HG03575 (cell line): ENCODE results near the gene SLC3A2.

Source experiments
- ATAC-seq: cut with Tn5 transposase; IDR thresholded peaks from one replicate; pipeline ENCODE4 v1.9.1; 2021; ENCODE audit not compliant: unreplicated experiment, insufficient number of reproducible peaks, low FRiP score; ENCODE audit errors: extremely low read depth

The SLC3A2 gene

GRCh38 chr11:62875698-62876478 is 4.8 kb upstream of the SLC3A2 start:
- ATAC-seq, result no peak

GRCh38 chr11:62876712-62877111 is 4.0 kb upstream of the SLC3A2 start:
- no peak for ATAC-seq

DNA sequence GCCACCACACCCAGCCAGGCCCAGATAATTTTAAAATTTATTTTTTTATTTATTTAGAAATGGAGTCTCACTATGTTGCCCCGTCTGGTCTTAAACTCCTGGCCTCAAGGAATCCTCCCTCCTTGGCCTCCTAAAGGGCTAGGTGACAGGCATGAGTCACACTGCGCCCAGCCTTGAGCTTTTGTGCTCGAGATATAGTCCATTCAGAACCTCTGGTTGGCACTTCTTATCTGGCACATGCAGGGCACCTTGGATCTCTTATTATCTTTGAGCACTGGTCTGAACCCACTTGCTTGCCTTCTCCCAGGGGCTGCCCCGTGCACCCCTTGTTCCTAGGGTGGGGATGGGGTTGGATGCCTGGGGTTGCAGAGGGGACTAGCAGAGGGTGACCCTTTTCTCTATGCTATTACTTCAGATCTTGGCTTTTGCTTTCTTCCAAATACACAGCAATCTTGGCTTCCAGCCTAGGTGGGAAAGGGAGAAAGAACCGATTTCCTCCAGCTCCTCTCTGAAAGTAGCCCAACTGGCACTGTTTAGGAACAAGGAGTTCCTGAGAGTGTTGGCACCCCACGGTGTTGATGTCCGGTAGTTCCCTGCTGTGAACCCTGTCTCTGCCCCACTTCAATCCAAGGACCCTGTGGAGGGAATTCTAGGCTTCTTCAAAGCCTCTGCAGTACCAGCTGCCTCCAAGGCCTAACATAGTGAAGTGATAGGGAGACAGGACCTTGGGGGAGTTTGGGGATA is 1.3 kb upstream of the SLC3A2 start:
- ATAC-seq, result no peak

DNA sequence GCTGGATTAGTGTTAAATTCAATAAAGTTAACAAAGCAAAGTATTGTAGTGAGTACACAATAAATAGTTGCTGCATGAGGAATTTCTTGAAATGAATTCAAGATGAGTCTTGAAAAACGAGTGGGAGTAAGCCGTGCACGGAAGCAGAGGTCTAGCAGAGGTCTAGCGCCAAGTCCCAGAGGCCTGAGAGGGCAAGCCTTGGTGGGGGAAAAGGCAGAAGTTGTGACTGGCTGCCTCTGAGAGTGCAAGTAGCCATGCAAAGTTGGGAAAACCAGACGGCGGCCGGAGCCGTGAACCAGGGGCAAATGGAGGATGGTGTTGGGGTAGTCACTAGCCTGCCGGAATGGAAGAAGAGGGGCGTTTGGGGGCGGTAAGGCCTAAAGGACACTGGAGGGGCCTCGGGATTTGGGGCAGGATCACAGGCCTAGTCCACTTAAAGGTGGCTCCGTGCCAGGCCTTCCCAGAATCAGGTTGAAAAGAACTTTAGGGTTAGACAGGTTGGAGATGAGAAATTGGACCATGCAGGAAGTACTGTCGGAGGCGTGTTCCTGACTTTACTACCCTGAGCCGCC is 379 bp upstream of the SLC3A2 start:
- ATAC-seq, result no peak

GRCh38 chr11:62881579-62882430 is 1.1 kb downstream of the SLC3A2 start:
- no peak for ATAC-seq

DNA sequence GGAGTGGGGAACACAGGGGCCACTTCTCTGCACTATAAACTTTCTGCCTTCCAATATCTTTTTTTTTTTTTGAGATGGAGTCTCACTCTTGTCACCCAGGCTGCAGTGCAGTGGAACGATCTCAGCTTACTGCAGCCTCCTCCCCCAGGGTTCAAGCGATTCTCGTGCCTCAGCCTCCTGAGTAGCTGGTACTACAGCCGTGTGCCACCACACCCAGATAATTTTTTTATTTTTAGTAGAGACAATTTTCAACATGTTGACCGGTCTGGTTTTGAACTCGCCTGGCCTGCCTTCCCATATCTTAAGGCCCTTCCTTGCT is 1.7 kb downstream of the SLC3A2 start:
- ATAC-seq, result no peak

DNA sequence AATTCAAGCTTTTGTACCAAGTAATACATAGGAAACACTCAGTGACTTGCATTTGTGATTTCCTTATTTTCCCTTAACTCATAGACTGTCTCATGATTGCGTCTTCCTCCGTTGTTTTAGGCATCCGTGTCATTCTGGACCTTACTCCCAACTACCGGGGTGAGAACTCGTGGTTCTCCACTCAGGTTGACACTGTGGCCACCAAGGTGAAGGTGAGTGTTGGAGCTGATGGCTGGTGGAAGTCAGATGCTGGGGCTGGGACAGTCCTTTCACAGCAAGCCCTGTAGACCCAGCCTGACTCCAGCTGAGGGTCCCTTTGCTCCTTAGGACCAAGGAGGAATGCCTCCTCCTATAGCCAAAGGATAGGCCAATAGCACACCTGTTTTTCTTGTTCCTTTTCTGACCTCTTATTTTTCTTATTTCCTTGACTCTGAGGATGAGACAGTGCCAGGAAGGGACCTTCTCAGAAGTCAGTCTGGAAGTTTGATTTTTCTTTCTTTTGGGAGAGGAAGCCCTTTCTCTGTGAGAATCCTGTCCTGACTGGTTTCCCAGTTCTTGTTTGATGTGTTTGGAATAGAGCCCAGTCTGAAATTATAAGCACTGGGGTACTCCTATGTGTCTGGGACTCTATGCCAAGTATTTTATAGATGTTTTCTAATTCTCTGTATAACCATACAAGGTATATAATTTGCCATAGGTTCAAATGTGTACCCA is 2.2 kb downstream of the SLC3A2 start:
- ATAC-seq, result no peak

- no peak for ATAC-seq
Observed at GRCh38 chr11:62883673-62884072, 3.0 kb downstream of the SLC3A2 start.

- ATAC-seq, result no peak
Observed at GRCh38 chr11:62885137-62885750, 4.5 kb downstream of the SLC3A2 start.

- no peak for ATAC-seq
Observed at GRCh38 chr11:62888406-62888805, 7.7 kb downstream of the SLC3A2 start.

DNA sequence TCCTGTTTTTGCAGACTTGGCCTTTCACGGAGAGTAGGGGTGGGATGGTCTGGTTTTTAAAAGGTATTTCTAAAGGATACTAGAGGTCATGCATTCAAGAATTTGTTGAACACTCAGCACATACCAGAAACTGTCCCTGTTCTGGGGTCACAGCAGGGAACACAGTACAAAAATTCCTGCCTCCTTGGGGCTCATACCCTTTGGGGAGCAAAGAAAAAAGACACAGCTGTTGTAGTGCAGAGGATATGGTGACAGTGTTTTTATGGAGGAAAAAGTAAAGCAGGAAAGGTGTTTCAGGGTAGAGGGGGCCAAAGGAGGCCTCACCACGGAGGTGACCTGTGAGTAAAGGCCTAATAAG is 8.4 kb downstream of the SLC3A2 start:
- no peak for ATAC-seq

DNA sequence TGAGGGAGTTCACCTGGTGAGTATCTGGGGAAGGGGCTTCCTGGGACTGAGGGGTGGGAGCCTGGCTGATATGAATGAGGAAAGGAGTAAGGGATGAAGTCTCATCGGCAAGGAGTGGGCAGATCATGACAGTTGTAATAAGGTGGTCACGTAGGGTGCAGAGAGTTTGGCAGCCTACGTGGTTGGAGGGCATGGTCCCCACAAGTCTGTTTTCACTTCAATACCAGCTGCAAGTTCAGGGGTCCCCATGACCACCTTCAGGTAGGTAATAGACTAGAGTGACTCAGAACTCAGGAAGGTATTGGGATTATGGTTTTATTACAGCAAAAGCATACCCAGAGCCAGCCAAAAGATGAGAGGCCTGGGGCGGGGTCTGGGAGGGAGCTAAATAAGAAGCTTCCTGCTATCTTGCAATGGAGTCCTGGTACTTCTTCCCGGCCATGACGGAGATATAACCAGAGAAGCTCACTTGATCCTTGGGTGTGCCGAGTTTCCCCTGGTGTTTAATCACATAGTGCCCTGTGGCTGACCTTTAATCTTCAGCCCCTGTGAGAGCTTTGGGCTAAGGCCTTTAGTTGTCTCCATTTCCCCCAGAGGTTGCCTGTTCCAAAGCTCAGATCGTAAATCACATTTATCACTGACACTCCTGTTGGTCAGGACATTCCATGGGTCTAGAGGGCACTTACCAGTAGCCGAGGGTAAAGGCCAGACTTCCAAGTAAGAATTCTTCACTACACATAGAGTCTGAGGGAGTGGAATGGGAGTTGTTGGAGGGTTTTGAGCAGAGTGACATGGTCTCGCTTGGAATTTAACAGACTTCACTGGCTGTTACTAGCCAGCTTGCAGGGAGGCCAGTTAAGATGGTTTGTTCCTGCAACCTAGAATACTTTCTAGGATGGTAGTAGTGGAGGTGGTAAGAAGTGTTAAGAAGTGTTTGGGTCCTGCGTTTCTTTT is 9.1 kb downstream of the SLC3A2 start:
- ATAC-seq, result no peak

DNA sequence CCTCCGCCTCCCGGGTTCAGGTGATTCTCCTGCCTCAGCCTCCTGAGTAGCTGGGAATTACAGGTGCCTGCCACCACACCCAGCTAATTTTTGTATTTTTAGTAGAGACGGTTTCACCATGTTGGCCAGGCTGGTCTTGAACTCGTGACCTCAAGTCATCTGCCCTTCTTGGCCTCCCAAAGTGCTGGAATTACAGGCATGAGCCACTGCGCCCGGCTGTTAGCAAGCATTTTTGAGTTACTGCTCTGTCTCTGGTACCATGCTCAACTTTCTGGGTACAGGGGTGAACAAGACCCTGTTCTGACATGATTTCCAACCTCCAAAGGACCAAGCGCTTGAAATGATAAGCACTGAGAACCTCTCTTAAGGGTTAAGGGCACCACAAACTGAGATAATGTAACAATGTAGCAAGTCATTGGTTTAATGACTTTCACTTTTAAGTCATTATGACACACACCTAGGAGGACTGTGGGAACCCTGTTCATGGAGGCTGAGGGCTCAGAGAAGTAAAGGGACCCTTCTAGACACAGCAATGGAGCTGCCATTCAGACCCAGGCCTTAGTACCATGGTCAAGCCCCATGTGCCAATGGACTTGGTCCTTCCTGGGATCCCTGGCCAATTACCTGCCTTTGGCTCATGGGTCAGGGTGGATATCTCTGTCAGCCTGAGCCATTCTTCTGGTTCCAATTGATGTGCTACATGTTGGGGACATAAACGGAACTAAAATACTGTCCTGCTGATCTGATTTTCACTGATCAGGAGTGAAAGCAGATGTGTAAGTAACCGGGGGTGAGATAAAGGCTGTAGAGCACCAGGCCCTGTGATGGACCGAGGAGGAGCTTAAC is 11.6 kb downstream of the SLC3A2 start:
- ATAC-seq, result no peak

GRCh38 chr11:62895501-62895900 is 14.8 kb downstream of the SLC3A2 start:
- ATAC-seq, result no peak

DNA sequence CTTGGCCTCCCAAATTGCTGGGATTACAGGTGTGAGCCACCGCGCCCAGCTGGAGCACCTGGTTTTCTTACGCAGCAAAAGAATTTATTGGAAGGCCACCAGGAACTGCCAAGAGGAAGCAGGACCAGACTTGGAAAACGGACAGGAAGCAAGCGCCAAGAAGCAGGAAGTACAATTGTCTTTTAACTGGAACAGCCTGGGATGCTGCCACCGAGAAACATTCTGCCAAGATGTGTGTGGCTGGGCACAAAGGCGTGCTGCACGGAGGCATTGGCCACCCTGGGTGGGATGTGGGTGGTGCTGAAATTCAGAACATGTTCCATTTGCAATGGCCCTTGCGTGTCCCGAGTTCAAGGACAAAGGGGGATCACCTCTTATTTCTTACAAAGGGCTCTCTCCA is 15.4 kb downstream of the SLC3A2 start:
- ATAC-seq, result no peak

- no peak for ATAC-seq
Observed at GRCh38 chr11:62897311-62897710, 16.6 kb downstream of the SLC3A2 start.

GRCh38 chr11:62898027-62898426 is 17.3 kb downstream of the SLC3A2 start:
- no peak for ATAC-seq
